K562 (cell line): ENCODE data around the gene TEX51. TPM values are rescaled to one million over a fixed set of nuclear protein-coding genes. Genes with fewer than 3 reads are reported as not detected.

Source experiments
- ATAC-seq: fragments of 200-7000 bp; cut with Tn5 transposase; 3 replicates; pipeline ENCODE4 v1.9.1; 2020; ENCODE audit warnings: moderate library complexity
- BruUV-seq: library from RNA; stranded (reverse); fragments of 400-500 nt; replicated peaks from 2 replicates; lab custom pipeline; 2021; lab: Mats Ljungman, UMichigan
- CTCF ChIA-PET: fragments of 300-600 bp; formaldehyde crosslinking; extraction: SDS; loops from one replicate; lab custom pipeline; 2021; ENCODE audit warnings: low intra/inter-chr PET ratio; lab: Yijun Ruan, JAX
- POLR2A ChIA-PET: fragments of 300-600, 350-650 bp; sonication (Branson Sonifier 250); formaldehyde crosslinking; extraction: SDS; loops from one replicate; lab custom pipeline; 2021; ENCODE audit warnings: antibody characterized with exemption, inconsistent platforms; lab: Yijun Ruan, JAX
- DNase-seq, 4 experiments: peaks; one replicate each; pipeline versions ENCODE4 v3.0.0 to v3.0.0-alpha.2; 2011 to 2018; ENCODE audit warnings: low spot score in 3 of 4, mixed read lengths in 3 of 4; ENCODE audit errors: extremely low read depth in 1 of 4
- FAIRE-seq: peaks from 2 replicates; lab custom pipeline; 2011; peaks lifted over from hg19 to GRCh38; lab: Jason Lieb, UNC
- H2AFZ ChIP-seq: 2 replicates; pipeline ENCODE4 v1.6.0; 2011; ENCODE audit warnings: low read depth, low read length, control low read depth, inconsistent platforms
- H3K27ac ChIP-seq: fragments of 200-600 bp; 3 replicates; pipeline ENCODE4 v1.8.0; 2011; ENCODE audit warnings: low read depth, mild to moderate bottlenecking, control low read depth, inconsistent platforms, low read length, moderate library complexity, mixed read lengths; ENCODE audit errors: extremely low read depth
- H3K27me3 ChIP-seq, 2 experiments: fragments of 300-600 bp in 1 of 2; 2 replicates in 1 of 2; 3 replicates in 1 of 2; pipeline versions ENCODE4 v1.6.0 to v1.8.0; 2011; ENCODE audit warnings: inconsistent platforms in 2 of 2, low read length in 2 of 2, mild to moderate bottlenecking in 1 of 2, mixed read lengths in 1 of 2, moderate library complexity in 1 of 2; ENCODE audit not compliant: control insufficient read depth in 2 of 2, insufficient read depth in 2 of 2
- H3K36me3 ChIP-seq: fragments of 300-600 bp; 3 replicates; pipeline ENCODE4 v1.8.0; 2011; ENCODE audit warnings: mild to moderate bottlenecking, low read length, inconsistent platforms; ENCODE audit not compliant: control insufficient read depth, insufficient read depth
- H3K4me1 ChIP-seq, 2 experiments: fragments of 200-600 bp in 1 of 2; replicated peaks in 1 of 2; 2 replicates in 1 of 2; 3 replicates in 1 of 2; pipeline versions ENCODE4 v1.5.1 to v1.8.0; 2011; ENCODE audit warnings: inconsistent platforms in 2 of 2, low read length in 2 of 2, mild to moderate bottlenecking in 1 of 2, mixed read lengths in 1 of 2, moderate library complexity in 1 of 2; ENCODE audit not compliant: control insufficient read depth in 2 of 2, insufficient read depth in 2 of 2
- H3K4me2 ChIP-seq: 2 replicates; pipeline ENCODE4 v1.6.1; 2011; ENCODE audit warnings: low read length, control low read depth, inconsistent platforms, mixed read lengths; ENCODE audit not compliant: insufficient read depth
- H3K4me3 ChIP-seq: fragments of 200-600 bp; sonication (generic), shearing (Covaris generic); 2 replicates; pipeline ENCODE4 v1.5.1; 2016; ENCODE audit warnings: control low read depth, inconsistent platforms
- H3K79me2 ChIP-seq: fragments of 200-600 bp; 3 replicates; pipeline ENCODE4 v1.8.0; 2011; ENCODE audit warnings: low read length, inconsistent platforms; ENCODE audit not compliant: control insufficient read depth, insufficient read depth
- H3K9ac ChIP-seq, 2 experiments: 2 replicates each; pipeline versions ENCODE4 v1.6.0 to v1.6.1; 2011; ENCODE audit warnings: low read depth in 2 of 2, low read length in 2 of 2, control low read depth in 1 of 2, inconsistent platforms in 1 of 2, mild to moderate bottlenecking in 1 of 2, mixed read lengths in 1 of 2; ENCODE audit not compliant: insufficient read depth in 1 of 2
- H3K9me1 ChIP-seq: one replicate; pipeline ENCODE4 v1.6.0; 2011; ENCODE audit warnings: inconsistent platforms, mild to moderate bottlenecking, low read length, moderate library complexity; ENCODE audit not compliant: control insufficient read depth, insufficient read depth
- H3K9me3 ChIP-seq: replicated peaks from 2 replicates; pipeline ENCODE4 v1.5.1; 2011; ENCODE audit warnings: low read depth, low read length, inconsistent platforms; ENCODE audit not compliant: control insufficient read depth, insufficient read depth
- H4K20me1 ChIP-seq: replicated peaks from 2 replicates; pipeline ENCODE4 v1.6.1; 2011; ENCODE audit warnings: low read length, inconsistent platforms, mixed read lengths; ENCODE audit not compliant: control insufficient read depth, insufficient read depth
- CBFA2T3 ChIP-seq: fragments of 450-650 bp; IDR thresholded peaks from 2 replicates; pipeline ENCODE4 v1.6.1; 2017
- FOXM1 ChIP-seq, 2 experiments: fragments of 450-650 bp in 1 of 2; sonication (generic) in 1 of 2; formaldehyde crosslinking in 1 of 2; IDR thresholded peaks; 2 replicates each; pipeline versions ENCODE4 v1.6.1 to v1.9.0; 2017 to 2022; ENCODE audit warnings: low read depth in 2 of 2, mild to moderate bottlenecking in 2 of 2, missing genetic modification reagents in 1 of 2, moderate library complexity in 1 of 2
- HNRNPK ChIP-seq: fragments of 200-400 bp; formaldehyde crosslinking; IDR thresholded peaks from one replicate; pipeline ENCODE4 v1.6.1; 2018; ENCODE audit warnings: mild to moderate bottlenecking, low read depth, low read length; ENCODE audit not compliant: poor library complexity, severe bottlenecking
- JUND ChIP-seq, 2 experiments: IDR thresholded peaks; 2 replicates in 1 of 2; 3 replicates in 1 of 2; pipeline ENCODE4 v1.6.1; 2011; ENCODE audit warnings: borderline replicate concordance in 2 of 2, low read depth in 2 of 2, low read length in 2 of 2, improper control_type of control experiment in 1 of 2, missing biosample characterization in 1 of 2, missing genetic modification characterization in 1 of 2, missing genetic modification reagents in 1 of 2
- MAX ChIP-seq: sonication (generic); formaldehyde crosslinking; IDR thresholded peaks from 2 replicates; pipeline ENCODE4 v1.9.0; 2022; ENCODE audit warnings: mild to moderate bottlenecking, missing genetic modification reagents
- TBP ChIP-seq: optimal IDR thresholded peaks from 2 replicates; pipeline ENCODE3; 2011; ENCODE audit warnings: low read depth, low read length, improper control_type of control experiment
- TEAD1 ChIP-seq, 2 experiments: fragments of 450-650 bp in 1 of 2; sonication (generic) in 1 of 2; formaldehyde crosslinking; IDR thresholded peaks; 2 replicates each; pipeline versions ENCODE4 v1.4.0 to v1.8.0; 2020 to 2022; ENCODE audit warnings: mild to moderate bottlenecking in 2 of 2, missing genetic modification reagents in 1 of 2
- ZC3H11A ChIP-seq: IDR thresholded peaks from 2 replicates; pipeline ENCODE4 v1.6.1; 2012; ENCODE audit warnings: low read depth, low read length, improper control_type of control experiment
- ZFP1 ChIP-seq: fragments of 450-650 bp; formaldehyde crosslinking; IDR thresholded peaks from 2 replicates; pipeline ENCODE4 v1.4.0; 2020; ENCODE audit warnings: mild to moderate bottlenecking, mixed read lengths
- ZNF134 ChIP-seq: fragments of 250-450 bp; sonication (Bioruptor Pico); conservative IDR thresholded peaks from 2 replicates; pipeline ENCODE4 v1.4.0; 2020
- ZNF143 ChIP-seq: sonication (generic); formaldehyde crosslinking; IDR thresholded peaks from 2 replicates; pipeline ENCODE4 v1.9.0; 2022; ENCODE audit warnings: mild to moderate bottlenecking, missing genetic modification reagents
- ZNF175 ChIP-seq: fragments of 200-800 bp; sonication (Bioruptor generic); IDR thresholded peaks from 2 replicates; pipeline ENCODE4 v1.6.1; 2016; ENCODE audit warnings: low read depth, mild to moderate bottlenecking, missing genetic modification characterization, missing compliant biosample characterization
- ZNF217 ChIP-seq: sonication (generic); formaldehyde crosslinking; IDR thresholded peaks from 2 replicates; pipeline ENCODE4 v1.8.0; 2022; ENCODE audit warnings: mild to moderate bottlenecking, missing genetic modification reagents
- WGBS: fragments of 100-300 bp; shearing (Covaris generic); methylation state at CpG from one replicate; pipeline ENCODE4 v1.1.6; 2016; ENCODE audit warnings: low coverage, mixed read lengths; ENCODE audit not compliant: insufficient coverage; ENCODE audit errors: missing lambda C conversion rate; 5-methylcytosine and 5-hydroxymethylcytosine counted together
- in situ Hi-C: fragments of 300-500 bp; cut with MboI; formaldehyde crosslinking; loops from 4 replicates; pipeline ENCODE4 v1.15.0; 2018; ENCODE audit warnings: inconsistent platforms, mixed read lengths
- intact Hi-C: fragments of 100-400 bp; cut with micrococcal nuclease; formaldehyde crosslinking; loops from 2 replicates; pipeline ENCODE4 v1.14.2; 2022
- polyA plus RNA-seq, 8 experiments: library from polyadenylated mRNA; depleted of rRNA in 4 of 8; stranded (reverse) in 5 of 8; unstranded in 3 of 8; fragments of >200 nt; fragmentation: Nextera tagmentation in 2 of 8; fragmentation: Illumina TruSeq in 1 of 8; extraction: Ambion mirVana in 2 of 8; extraction: Trizol in 1 of 8; gene quantifications; 2 replicates each; pipeline versions ENCODE4 v1.2.1 to v1.2.3, GENCODE V29; 2011 to 2014; ENCODE audit warnings: inconsistent platforms in 1 of 8, missing spikeins in 1 of 8
- total RNA-seq, 7 experiments: library from RNA; depleted of rRNA in 6 of 7; stranded (reverse); fragments of >200 nt in 6 of 7; fragmentation: Illumina TruSeq in 2 of 7; extraction: Trizol in 2 of 7; gene quantifications; 2 replicates each; pipeline versions ENCODE4 v1.2.1 to v1.2.3, GENCODE V29; 2011 to 2021; ENCODE audit warnings: low replicate concordance in 1 of 7
- TF ChIP-seq, protein P1 (sequence below): sonication (generic); formaldehyde crosslinking; IDR thresholded peaks from 2 replicates; pipeline ENCODE4 v1.8.1; 2023; ENCODE audit warnings: mild to moderate bottlenecking, missing genetic modification reagents
- TF ChIP-seq, protein P2 (sequence below): fragments of 250-450 bp; sonication (Bioruptor Pico); IDR thresholded peaks from 2 replicates; pipeline ENCODE4 v1.4.0; 2020; ENCODE audit warnings: mild to moderate bottlenecking, moderate library complexity

The TEX51 gene
- total and polyA plus RNA-seq, 9 of the 15 experiments (the other 6 are each of a cell fraction or from before 2014, with no cell fraction given) = not detected

DNA sequence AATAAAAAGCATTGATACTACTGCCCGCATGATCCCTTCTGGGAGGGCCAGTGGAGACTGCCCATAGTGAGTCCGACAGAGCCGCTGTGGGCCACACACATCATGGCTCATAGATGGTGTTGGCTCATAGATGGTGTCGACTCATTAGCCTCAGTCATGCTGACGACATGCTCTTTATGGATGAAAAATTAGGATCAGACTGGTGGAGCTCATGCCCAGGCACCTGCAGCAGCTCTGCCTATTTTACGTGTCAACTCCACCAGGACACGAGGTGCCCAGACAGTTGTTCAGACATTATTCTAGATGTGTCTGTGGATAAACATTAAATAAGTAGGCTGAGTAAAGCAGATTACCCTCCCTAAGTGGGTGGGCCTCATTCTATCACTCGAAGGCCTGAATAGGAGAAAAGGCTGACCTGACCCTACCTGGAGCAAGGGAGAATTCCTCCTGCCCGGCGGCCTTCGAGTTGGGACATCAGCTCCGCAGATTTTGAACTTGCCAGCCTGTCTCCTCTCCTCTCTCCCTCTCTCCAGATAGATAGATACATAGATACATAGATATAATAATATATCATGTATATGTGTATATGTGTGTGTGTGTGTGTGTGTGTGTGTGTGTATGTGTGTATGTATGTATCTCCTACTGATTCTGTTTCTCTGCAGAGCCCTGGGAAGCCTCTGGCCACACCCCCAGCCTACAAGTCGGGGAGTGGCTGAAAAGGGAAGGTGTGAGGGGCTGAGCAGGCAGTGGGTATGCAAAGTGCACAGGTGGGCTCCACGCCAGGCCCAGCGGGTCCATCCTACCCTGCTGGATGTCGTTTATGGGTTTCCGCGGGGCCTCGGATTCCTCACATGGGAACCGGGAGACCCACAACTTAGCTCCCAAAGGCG is 13.6 kb upstream of the TEX51 start:
- H3K4me3 ChIP-seq = no peak overlapping the region
- H3K9ac ChIP-seq = no peak overlapping the region
- peaks cover 7 to 54% of the 10 kb centered on the region in 2 experiments; a peak in 4 of 5 replicates for H3K27me3 ChIP-seq
- no peak overlapping the region for H2AFZ ChIP-seq
- H3K4me2 ChIP-seq = no peak overlapping the region
- H4K20me1 ChIP-seq = no peaks in the 10 kb centered on the region
- no peaks in the 10 kb centered on the region for H3K9me3 ChIP-seq
- ATAC-seq (no peak), DNase-seq (no peak), FAIRE-seq (no peak)
- H3K27ac ChIP-seq = no peak overlapping the region
- H3K4me1 ChIP-seq = peaks cover 0 to 10% of the 10 kb centered on the region in 2 experiments; a peak in 2 of 5 replicates
- no peaks in the 10 kb centered on the region for H3K36me3 ChIP-seq
- no TSS peak for BruUV-seq
- POLR2A ChIA-PET = no interaction called here
- H3K9me1 ChIP-seq = peaks cover 4% of the 10 kb centered on the region
- in situ Hi-C loops (no loop called here), intact Hi-C loops (loop anchor here (5.0 kb wide), 1 partner anchor 87 kb away; no protein-coding TSS in a partner anchor)
- CTCF ChIA-PET = no interaction called here
- WGBS = 14% methylated on average over 21 of the region's 21 CpGs
- H3K79me2 ChIP-seq = no peaks in the 10 kb centered on the region
- TF ChIP-seq ZNF175 (CRISPR knock-in tag) (no peak), MAX (no peak), ZNF217 (CRISPR knock-in tag) (no peak), CBFA2T3 (no peak), TBP (no peak), FOXM1 (IDR thresholded peaks at IDR 0.05; ENCODE audit: low read depth) (no peak), FOXM1 (CRISPR knock-in tag; IDR thresholded peaks at IDR 0.05; ENCODE audit: low read depth) (no peak), JUND (IDR thresholded peaks at IDR 0.05; ENCODE audit: borderline replicate concordance, low read depth, low read length) (no peak), JUND (tag; IDR thresholded peaks at IDR 0.05; ENCODE audit: borderline replicate concordance, low read depth, low read length) (no peak), ZFP1 (no peak), ZC3H11A (no peak), ZNF134 (no peak), TEAD1 (CRISPR knock-in tag; IDR thresholded peaks at IDR 0.05) (no peak), ZNF143 (CRISPR knock-in tag) (no peak), HNRNPK (no peak)
- TF ChIP-seq, protein P1, sequence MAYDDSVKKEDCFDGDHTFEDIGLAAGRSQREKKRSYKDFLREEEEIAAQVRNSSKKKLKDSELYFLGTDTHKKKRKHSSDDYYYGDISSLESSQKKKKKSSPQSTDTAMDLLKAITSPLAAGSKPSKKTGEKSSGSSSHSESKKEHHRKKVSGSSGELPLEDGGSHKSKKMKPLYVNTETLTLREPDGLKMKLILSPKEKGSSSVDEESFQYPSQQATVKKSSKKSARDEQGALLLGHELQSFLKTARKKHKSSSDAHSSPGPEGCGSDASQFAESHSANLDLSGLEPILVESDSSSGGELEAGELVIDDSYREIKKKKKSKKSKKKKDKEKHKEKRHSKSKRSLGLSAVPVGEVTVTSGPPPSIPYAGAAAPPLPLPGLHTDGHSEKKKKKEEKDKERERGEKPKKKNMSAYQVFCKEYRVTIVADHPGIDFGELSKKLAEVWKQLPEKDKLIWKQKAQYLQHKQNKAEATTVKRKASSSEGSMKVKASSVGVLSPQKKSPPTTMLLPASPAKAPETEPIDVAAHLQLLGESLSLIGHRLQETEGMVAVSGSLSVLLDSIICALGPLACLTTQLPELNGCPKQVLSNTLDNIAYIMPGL = no peak
- TF ChIP-seq, protein P2, sequence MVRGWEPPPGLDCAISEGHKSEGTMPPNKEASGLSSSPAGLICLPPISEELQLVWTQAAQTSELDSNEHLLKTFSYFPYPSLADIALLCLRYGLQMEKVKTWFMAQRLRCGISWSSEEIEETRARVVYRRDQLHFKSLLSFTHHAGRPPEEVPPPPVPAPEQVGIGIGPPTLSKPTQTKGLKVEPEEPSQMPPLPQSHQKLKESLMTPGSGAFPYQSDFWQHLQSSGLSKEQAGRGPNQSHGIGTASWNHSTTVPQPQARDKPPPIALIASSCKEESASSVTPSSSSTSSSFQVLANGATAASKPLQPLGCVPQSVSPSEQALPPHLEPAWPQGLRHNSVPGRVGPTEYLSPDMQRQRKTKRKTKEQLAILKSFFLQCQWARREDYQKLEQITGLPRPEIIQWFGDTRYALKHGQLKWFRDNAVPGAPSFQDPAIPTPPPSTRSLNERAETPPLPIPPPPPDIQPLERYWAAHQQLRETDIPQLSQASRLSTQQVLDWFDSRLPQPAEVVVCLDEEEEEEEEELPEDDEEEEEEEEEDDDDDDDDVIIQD = no peak
